Central memory CD4-positive, alpha-beta T cell (primary cell): ENCODE measurements around the gene SLC1A5.
"Not testable (repeated sequence)": the region's sequence is repeated elsewhere in the genome, so short reads cannot be mapped to it uniquely, and the experiment has no call there.

Experiments
- DNase-seq: peaks from one replicate; pipeline ENCODE4 v3.0.0; 2022

Gene SLC1A5

GRCh38 chr19:46797881-46798280 is 9.5 kb upstream of the SLC1A5 start:
- DNase-seq = no peak

GRCh38 chr19:46791944-46792343 is 3.5 kb upstream of the SLC1A5 start:
- peak; percentile 68 for DNase-seq

- DNase-seq = no peak
Measured at GRCh38 chr19:46789371-46789770, 977 bp upstream of the SLC1A5 start.

- DNase-seq = no peak
Measured at GRCh38 chr19:46788968-46789338, 559 bp upstream of the SLC1A5 start.

GRCh38 chr19:46787331-46788261 is 798 bp downstream of the SLC1A5 start:
- DNase-seq = peak; percentile 24

GRCh38 chr19:46787040-46787330 is 1.4 kb downstream of the SLC1A5 start:
- DNase-seq = no peak

GRCh38 chr19:46786236-46787039 is 2.0 kb downstream of the SLC1A5 start:
- peak; percentile 81 for DNase-seq

GRCh38 chr19:46785980-46786235 is 2.5 kb downstream of the SLC1A5 start:
- DNase-seq = no peak

GRCh38 chr19:46785054-46785979 is 3.1 kb downstream of the SLC1A5 start:
- DNase-seq = no peak

- DNase-seq = peak; percentile 20
Measured at GRCh38 chr19:46784262-46785053, 3.9 kb downstream of the SLC1A5 start.

- DNase-seq = no peak
Measured at GRCh38 chr19:46783670-46784069, 4.7 kb downstream of the SLC1A5 start.

- no peak for DNase-seq
Measured at GRCh38 chr19:46782355-46783019, 5.9 kb downstream of the SLC1A5 start.

- not testable (repeated sequence) for DNase-seq
Measured at GRCh38 chr19:46777956-46778645, 10.3 kb downstream of the SLC1A5 start.

GRCh38 chr19:46776927-46777911 is 11.2 kb downstream of the SLC1A5 start:
- DNase-seq = no peak

GRCh38 chr19:46775642-46776258 is 12.6 kb downstream of the SLC1A5 start:
- DNase-seq = no peak

GRCh38 chr19:46773018-46773399 is 15.4 kb downstream of the SLC1A5 start:
- no peak for DNase-seq

- DNase-seq = no peak
Measured at GRCh38 chr19:46772170-46773017, 16.0 kb downstream of the SLC1A5 start.

- DNase-seq = not testable (repeated sequence)
Measured at GRCh38 chr19:46768746-46769145, 19.6 kb downstream of the SLC1A5 start.
